GM19238 (cell line): Measurements from ENCODE around the gene ZNF221.
"Not testable (repeated sequence)": the region's sequence is repeated elsewhere in the genome, so short reads cannot be mapped to it uniquely, and the experiment has no call there.

Experiments used
- DNase-seq: peaks from one replicate; pipeline ENCODE4 v3.0.0; 2011; ENCODE audit warnings: low spot score; ENCODE audit not compliant: insufficient read length

ZNF221 gene

GRCh38 chr19:43950834-43951645 is at the start of gene ZNF221:
TSS of gene ZNF221 (plus strand) at chr19:43951228. CDS start at chr19:43962727, 11,499 bp downstream.
- DNase-seq, result peak; percentile 80

- DNase-seq, result peak; percentile 49
Observed at GRCh38 chr19:43901395-43902390, 49.3 kb upstream of the ZNF221 start.

- no peak for DNase-seq
Observed at GRCh38 chr19:43902399-43902798, 48.6 kb upstream of the ZNF221 start.

- no peak for DNase-seq
Observed at GRCh38 chr19:43905897-43906296, 45.1 kb upstream of the ZNF221 start.

- DNase-seq, result no peak
Observed at GRCh38 chr19:43906774-43907173, 44.3 kb upstream of the ZNF221 start.

GRCh38 chr19:43908659-43909058 is 42.4 kb upstream of the ZNF221 start:
- DNase-seq, result no peak

- no peak for DNase-seq
Observed at GRCh38 chr19:43910884-43911283, 40.1 kb upstream of the ZNF221 start.

- DNase-seq, result no peak
Observed at GRCh38 chr19:43913383-43913782, 37.6 kb upstream of the ZNF221 start.

GRCh38 chr19:43914051-43914450 is 37.0 kb upstream of the ZNF221 start:
- no peak for DNase-seq

- DNase-seq, result no peak
Observed at GRCh38 chr19:43923875-43924274, 27.2 kb upstream of the ZNF221 start.

GRCh38 chr19:43928820-43929219 is 22.2 kb upstream of the ZNF221 start:
- no peak for DNase-seq

- no peak for DNase-seq
Observed at GRCh38 chr19:43934055-43934984, 16.7 kb upstream of the ZNF221 start.

- peak; percentile 86 for DNase-seq
Observed at GRCh38 chr19:43934985-43935708, 15.9 kb upstream of the ZNF221 start, which contains the start of gene ZNF45. TSS of gene ZNF45 (minus strand) at chr19:43935282. CDS start at chr19:43922185, 13,097 bp downstream.

- DNase-seq, result no peak
Observed at GRCh38 chr19:43936188-43936587, 14.8 kb upstream of the ZNF221 start.

GRCh38 chr19:43939557-43940260 is 11.3 kb upstream of the ZNF221 start:
- DNase-seq, result no peak

GRCh38 chr19:43940719-43941118 is 10.3 kb upstream of the ZNF221 start:
- no peak for DNase-seq

GRCh38 chr19:43941209-43941608 is 9.8 kb upstream of the ZNF221 start:
- no peak for DNase-seq

- DNase-seq, result not testable (repeated sequence)
Observed at GRCh38 chr19:43947412-43947811, 3.6 kb upstream of the ZNF221 start.

- DNase-seq, result not testable (repeated sequence)
Observed at GRCh38 chr19:43949803-43950202, 1.2 kb upstream of the ZNF221 start.

- DNase-seq, result no peak
Observed at GRCh38 chr19:43956827-43957226, 5.8 kb downstream of the ZNF221 start.
